ENCODE measurements around the gene FAM24B.
"Not testable (repeated sequence)": the region's sequence is repeated elsewhere in the genome, so short reads cannot be mapped to it uniquely, and the experiment has no call there.

Gene FAM24B, protein sequence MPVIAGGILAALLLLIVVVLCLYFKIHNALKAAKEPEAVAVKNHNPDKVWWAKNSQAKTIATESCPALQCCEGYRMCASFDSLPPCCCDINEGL

DNA sequence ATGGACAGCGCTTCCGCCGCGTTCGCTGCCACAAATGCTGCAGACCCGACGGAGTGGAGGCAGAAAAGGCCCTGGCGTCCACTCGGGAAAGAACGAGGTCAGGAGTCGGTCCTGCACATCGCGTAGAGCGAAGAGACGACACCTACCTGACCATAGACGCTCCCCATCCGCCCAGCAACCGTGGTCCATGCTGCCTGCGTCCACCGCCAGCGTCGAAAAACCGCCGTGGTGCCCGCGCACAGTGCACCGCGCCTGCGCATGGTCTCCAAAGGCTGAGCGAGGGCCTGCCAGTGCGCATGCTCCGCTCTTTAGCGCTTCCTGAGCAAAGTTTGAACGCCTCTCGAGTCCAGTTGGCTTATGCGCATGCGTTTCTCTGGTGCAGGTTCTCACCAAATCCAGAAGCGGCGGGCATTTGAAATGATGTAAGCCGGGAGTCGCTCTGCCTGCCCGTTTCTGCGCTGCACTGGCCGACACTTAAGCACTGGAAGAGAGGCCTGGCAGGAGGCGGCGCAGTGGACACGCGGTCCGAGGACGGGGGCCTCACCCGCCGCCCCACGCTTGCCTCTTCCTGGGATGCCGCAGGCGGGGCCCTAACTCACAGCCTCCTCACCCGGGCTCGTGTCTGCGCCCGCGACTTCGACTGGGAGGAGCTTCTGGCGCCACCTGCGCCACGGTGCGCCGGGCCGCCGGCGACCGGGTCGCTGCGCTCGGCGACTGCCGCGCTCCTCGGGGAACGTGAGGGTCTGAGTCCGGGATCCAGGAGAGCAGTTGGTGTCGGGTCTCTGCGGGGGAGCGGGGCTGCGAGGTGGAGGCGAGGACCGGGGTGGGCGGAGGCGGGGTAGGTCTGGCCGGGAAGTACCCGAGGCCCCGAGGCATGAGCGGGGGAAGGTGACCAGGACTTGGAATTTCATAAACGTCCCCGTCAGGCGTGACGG is at the start of gene FAM24B:
Gene FAM24B, minus strand, starts transcription at position 243 of the 935 bp plus-strand sequence. CDS start 29,066 bp downstream, outside the sequence.
- in situ Hi-C loops (cut with MboI; ENCODE audit: low sequenced_read_pairs): no loop called here

DNA sequence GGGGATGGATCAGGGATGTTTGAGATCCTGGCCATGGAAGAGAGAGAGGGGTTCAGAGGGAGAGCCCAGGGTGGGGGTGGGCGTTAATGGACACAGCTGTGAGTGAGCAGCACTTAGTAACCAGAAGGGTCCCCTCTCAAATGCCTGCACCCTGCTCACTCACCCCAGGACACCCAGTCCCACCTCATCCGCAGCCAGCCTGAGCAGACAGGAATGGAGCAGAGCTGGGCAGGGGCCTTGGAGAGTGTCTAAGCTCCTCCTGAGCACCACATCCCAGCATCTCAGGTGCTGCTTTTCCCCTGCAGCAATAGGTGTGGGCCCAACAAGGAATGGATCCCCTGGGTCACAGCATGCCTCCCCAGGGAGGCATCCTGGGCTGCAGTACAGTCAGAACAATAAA is 36.3 kb upstream of the FAM24B start:
- in situ Hi-C loops (cut with MboI; ENCODE audit: low sequenced_read_pairs): no loop called here

GRCh38 chr10:122911889-122912484 is 32.6 kb upstream of the FAM24B start:
- in situ Hi-C loops (cut with MboI; ENCODE audit: low sequenced_read_pairs): no loop called here

- in situ Hi-C loops (cut with MboI; ENCODE audit: low sequenced_read_pairs): no loop called here
Measured at GRCh38 chr10:122910310-122910709, 30.9 kb upstream of the FAM24B start, which contains the start of gene FAM24A. TSS of gene FAM24A (plus strand) at chr10:122910610. CDS start at chr10:122911635, 1,025 bp downstream.

DNA sequence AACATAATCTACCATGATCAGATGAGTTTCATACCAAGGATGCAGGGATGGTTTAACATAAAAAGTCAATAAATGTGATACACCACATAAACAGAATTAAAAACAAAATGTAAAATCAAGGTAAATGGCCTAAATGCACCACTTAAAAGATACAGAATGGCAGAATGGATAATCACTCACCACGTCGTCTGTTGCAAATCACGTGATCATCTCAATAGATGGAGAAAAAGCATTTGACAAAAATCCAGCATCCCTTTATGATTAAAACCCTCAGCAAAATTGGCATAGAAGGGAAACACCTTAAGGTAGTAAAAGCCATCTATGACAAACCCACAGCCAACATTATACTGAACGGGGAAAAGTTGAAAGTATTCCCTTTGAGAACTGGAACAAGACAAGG is 24.5 kb upstream of the FAM24B start:
- in situ Hi-C loops (cut with MboI; ENCODE audit: low sequenced_read_pairs): not testable (repeated sequence)

DNA sequence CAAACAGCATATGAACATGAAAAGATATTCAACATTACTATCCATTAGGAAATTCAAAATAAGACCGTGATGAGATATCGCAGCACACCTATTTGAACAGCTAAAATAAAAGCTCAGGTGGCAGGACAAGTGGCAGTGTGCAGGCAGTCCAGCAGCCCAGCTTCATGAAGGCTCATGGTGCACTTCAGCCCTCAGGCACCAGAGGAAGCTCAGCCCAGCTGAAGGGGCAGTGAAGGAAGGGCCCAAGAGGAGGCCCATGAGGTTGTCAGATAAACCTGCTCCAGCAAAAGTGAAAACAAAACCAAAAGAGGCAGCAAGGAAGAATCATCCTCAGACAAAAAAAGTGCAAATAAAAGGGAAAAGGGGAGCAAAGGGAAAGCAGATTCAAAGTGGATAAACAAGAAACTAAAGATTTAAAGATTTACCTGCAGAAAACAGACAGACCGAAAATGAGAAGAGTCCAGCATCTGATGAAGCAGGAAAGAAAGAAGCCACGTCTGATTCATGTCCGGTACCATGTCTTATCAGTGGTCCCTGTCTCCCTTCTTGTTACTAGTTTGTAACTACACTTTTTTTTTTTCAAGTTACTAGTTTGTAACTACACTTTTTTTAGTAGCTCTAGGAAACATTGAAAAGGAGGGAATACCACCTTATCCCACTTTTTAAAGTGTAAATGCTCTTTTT is 15.0 kb upstream of the FAM24B start:
- in situ Hi-C loops (cut with MboI; ENCODE audit: low sequenced_read_pairs): no loop called here

DNA sequence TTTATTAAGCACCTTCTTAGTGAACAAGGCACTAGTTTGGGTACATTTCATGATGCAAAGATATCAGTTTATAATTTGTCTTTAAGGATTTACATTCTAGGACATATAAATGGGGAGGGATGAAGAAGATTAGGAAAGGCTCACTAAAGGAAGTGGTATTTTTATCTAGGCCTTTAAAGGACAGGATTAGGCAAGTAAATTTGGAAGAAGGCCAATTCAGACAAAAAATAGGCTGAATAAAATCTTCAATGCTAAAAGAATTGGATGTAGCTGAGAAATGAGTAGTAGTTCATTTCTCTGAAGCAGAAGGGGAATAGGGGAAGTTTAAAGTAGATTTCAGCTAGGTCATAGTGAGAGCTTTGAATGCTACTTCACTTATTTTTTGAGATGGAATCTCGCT is 4.8 kb upstream of the FAM24B start:
- in situ Hi-C loops (cut with MboI; ENCODE audit: low sequenced_read_pairs): no loop called here

DNA sequence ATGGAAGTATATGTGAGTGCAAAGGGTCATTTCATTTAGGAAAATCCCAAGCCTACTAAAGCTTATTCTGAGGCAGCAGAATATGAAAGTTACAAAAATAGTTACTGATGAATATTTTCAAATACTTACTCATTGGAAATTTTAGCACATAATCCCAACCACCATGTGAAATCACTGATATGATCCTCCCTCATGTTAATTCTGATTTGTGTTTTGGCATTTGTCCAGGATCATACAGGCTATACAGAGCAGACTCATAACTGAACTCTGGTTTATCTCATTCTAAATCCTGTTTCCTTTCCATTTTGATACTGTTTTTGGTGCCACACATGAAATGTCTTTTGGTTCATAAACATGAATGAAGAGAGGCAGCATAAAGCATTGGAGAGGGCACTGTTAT is 3.4 kb upstream of the FAM24B start:
- in situ Hi-C loops (cut with MboI; ENCODE audit: low sequenced_read_pairs): no loop called here

DNA sequence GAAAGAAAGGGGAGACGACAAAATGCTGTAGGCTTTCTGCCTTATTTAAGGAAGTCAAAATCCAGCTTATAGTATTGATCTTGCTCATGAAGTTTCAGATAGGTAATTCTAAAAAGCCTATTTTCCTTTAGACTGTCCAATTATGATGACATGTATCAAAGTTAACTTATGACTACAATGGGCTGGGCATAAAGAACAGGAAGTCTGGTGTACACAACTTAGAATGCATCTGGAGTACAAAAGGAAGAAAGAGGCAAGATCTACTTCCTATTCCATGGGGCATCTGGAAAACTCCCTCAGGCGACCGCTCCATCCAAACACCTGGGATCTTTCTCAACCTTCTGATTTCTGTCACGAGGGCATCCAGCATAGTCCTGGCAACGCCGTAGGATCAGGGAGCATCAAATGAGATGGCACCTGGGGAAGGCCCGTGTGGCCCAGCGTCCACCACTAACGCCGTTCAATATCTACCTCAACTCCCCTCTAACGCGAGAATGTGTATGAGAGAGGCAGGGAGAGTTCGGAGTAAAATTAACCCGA is 512 bp downstream of the FAM24B start:
- in situ Hi-C loops (cut with MboI; ENCODE audit: low sequenced_read_pairs): no loop called here

DNA sequence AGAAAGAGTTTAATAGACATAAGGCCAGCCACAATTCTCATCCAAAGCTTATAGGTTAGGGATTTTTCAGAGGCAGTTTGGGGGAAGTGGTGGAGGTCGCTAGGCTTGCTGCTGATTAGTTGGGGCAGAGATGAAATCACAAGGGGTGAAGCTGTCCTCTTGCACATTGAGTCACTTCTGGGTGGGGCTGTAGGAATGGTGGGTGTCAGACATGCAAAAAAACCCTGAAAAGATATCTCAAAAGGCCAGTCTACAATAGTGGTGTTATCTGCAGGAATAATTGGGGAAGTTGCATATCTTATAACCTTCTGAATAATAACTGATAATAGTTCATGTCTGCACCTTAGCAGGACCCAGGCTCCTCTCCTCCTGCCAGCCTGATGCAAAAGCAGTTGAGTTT is 2.1 kb downstream of the FAM24B start:
- in situ Hi-C loops (cut with MboI; ENCODE audit: low sequenced_read_pairs): no loop called here

DNA sequence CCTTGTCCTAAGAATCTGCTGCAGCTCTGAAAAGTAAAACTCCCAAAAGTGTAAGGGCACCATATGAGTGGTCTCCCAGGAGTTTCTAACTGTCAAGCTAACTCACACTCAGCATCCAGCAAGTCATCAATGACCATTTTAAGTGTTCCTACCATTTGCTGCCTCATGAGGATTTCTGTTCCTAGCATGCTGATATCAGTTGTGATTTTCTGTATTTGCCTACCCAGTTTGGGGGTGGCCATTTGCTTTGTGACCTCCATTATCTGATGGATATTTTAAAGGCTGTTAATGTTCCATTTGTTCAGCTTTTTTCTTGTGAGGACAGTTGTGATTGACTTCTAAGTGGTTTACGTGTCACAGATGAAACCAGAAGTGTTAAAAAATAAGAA is 2.9 kb downstream of the FAM24B start:
- in situ Hi-C loops (cut with MboI; ENCODE audit: low sequenced_read_pairs): no loop called here

- in situ Hi-C loops (cut with MboI; ENCODE audit: low sequenced_read_pairs): no loop called here
Measured at GRCh38 chr10:122875843-122876466, 3.4 kb downstream of the FAM24B start.

DNA sequence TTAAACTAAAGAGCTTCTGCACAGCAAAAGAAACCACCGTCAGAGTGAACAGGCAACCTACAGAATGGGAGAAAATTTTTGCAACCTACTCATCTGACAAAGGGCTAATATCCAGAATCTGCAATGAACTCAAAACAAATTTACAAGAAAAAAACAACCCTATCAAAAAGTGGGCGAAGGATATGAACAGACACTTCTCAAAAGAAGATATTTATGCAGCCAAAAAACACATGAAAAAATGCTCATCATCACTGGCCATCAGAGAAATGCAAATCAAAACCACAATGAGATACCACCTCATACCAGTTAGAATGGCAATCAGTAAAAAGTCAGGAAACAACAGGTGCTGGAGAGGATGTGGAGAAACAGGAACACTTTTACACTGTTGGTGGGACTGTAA is 7.4 kb downstream of the FAM24B start:
- in situ Hi-C loops (cut with MboI; ENCODE audit: low sequenced_read_pairs): not testable (repeated sequence)

GRCh38 chr10:122868768-122869167 is 10.6 kb downstream of the FAM24B start:
- in situ Hi-C loops (cut with MboI; ENCODE audit: low sequenced_read_pairs): not testable (repeated sequence)

GRCh38 chr10:122866757-122867482 is 12.5 kb downstream of the FAM24B start:
- in situ Hi-C loops (cut with MboI; ENCODE audit: low sequenced_read_pairs): not testable (repeated sequence)

- in situ Hi-C loops (cut with MboI; ENCODE audit: low sequenced_read_pairs): no loop called here
Measured at GRCh38 chr10:122864901-122865300, 14.5 kb downstream of the FAM24B start.

- in situ Hi-C loops (cut with MboI; ENCODE audit: low sequenced_read_pairs): no loop called here
Measured at GRCh38 chr10:122864194-122864592, 15.2 kb downstream of the FAM24B start.

GRCh38 chr10:122863216-122864193 is 15.9 kb downstream of the FAM24B start:
- in situ Hi-C loops (cut with MboI; ENCODE audit: low sequenced_read_pairs): no loop called here

GRCh38 chr10:122861711-122862161 is 17.6 kb downstream of the FAM24B start:
- in situ Hi-C loops (cut with MboI; ENCODE audit: low sequenced_read_pairs): no loop called here
